Stimulated activated CD4-positive, alpha-beta T cell treated with anti-CD3 and anti-CD28 coated beads, TNF-alpha, amount 100 ng/mL, for 4 hours (primary cell): ENCODE results near the gene NLRP11.

Experiments
- DNase-seq, 3 experiments: peaks; one replicate each; pipeline ENCODE4 v3.0.0-alpha.2; 2020; ENCODE audit warnings: low read depth in 3 of 3

The NLRP11 gene

GRCh38 chr19:55831846-55832245 lies at the start of gene NLRP11:
Gene NLRP11, minus strand, starts transcription at chr19:55831999. Its CDS starts 13,825 bp downstream, at chr19:55818174.
- DNase-seq = no peak

- DNase-seq = no peak
Observed at GRCh38 chr19:55877211-55877610, 45.4 kb upstream of the NLRP11 start.

GRCh38 chr19:55870736-55871135 lies 38.9 kb upstream of the NLRP11 start:
- DNase-seq = no peak

- DNase-seq = no peak
Observed at GRCh38 chr19:55867101-55867500, 35.3 kb upstream of the NLRP11 start.

GRCh38 chr19:55866521-55866920 lies 34.7 kb upstream of the NLRP11 start:
- DNase-seq = no peak

GRCh38 chr19:55858969-55859368 lies 27.2 kb upstream of the NLRP11 start:
- no peak for DNase-seq

GRCh38 chr19:55858401-55858800 lies 26.6 kb upstream of the NLRP11 start:
- no peak for DNase-seq

- DNase-seq = no peak
Observed at GRCh38 chr19:55857974-55858373, 26.2 kb upstream of the NLRP11 start.

GRCh38 chr19:55857149-55857548 lies 25.4 kb upstream of the NLRP11 start:
- DNase-seq = no peak

- no peak for DNase-seq
Observed at GRCh38 chr19:55855160-55855559, 23.4 kb upstream of the NLRP11 start.

- no peak for DNase-seq
Observed at GRCh38 chr19:55838906-55839305, 7.1 kb upstream of the NLRP11 start.

GRCh38 chr19:55838251-55838650 lies 6.5 kb upstream of the NLRP11 start:
- DNase-seq = no peak

GRCh38 chr19:55836340-55836739 lies 4.5 kb upstream of the NLRP11 start, which contains the start of gene NLRP4:
Gene NLRP4, plus strand, starts transcription at chr19:55836540. Its CDS starts 15,541 bp downstream, at chr19:55852081.
- DNase-seq = no peak

GRCh38 chr19:55832676-55833075 lies 877 bp upstream of the NLRP11 start:
- DNase-seq = no peak

- no peak for DNase-seq
Observed at GRCh38 chr19:55830656-55831055, 1.1 kb downstream of the NLRP11 start.

GRCh38 chr19:55820037-55820436 lies 11.8 kb downstream of the NLRP11 start:
- DNase-seq = no peak

- DNase-seq = no peak
Observed at GRCh38 chr19:55813906-55814305, 17.9 kb downstream of the NLRP11 start.

- DNase-seq = no peak
Observed at GRCh38 chr19:55812449-55812848, 19.4 kb downstream of the NLRP11 start.

GRCh38 chr19:55811340-55811739 lies 20.5 kb downstream of the NLRP11 start:
- no peak for DNase-seq

- DNase-seq = no peak
Observed at GRCh38 chr19:55809381-55810058, 22.3 kb downstream of the NLRP11 start.

GRCh38 chr19:55802281-55802680 lies 29.5 kb downstream of the NLRP11 start:
- no peak for DNase-seq

- no peak for DNase-seq
Observed at GRCh38 chr19:55801416-55801815, 30.4 kb downstream of the NLRP11 start.

GRCh38 chr19:55795021-55795420 lies 36.8 kb downstream of the NLRP11 start:
- DNase-seq = no peak

GRCh38 chr19:55781112-55781511 lies 50.7 kb downstream of the NLRP11 start:
- no peak for DNase-seq
